HL-60 (cell line): Measurements from ENCODE around the gene RBFOX1.

ENCODE experiments used
- CTCF ChIP-seq: IDR thresholded peaks from one replicate; pipeline ENCODE4 v1.5.1; 2011; ENCODE audit warnings: low read length, control low read depth, inconsistent platforms; ENCODE audit not compliant: insufficient read depth
- POLR2AphosphoS5 ChIP-seq: IDR thresholded peaks from 2 replicates; pipeline ENCODE4 v1.6.1; 2012; ENCODE audit warnings: low read depth
- REST ChIP-seq: IDR thresholded peaks from 2 replicates; pipeline ENCODE4 v1.6.1; 2012; ENCODE audit warnings: low read depth; ENCODE audit not compliant: insufficient replicate concordance

- TF ChIP-seq CTCF (no peak), REST (no peak), POLR2AphosphoS5 (no peak)
Observed at GRCh38 chr16:7628981-7629380, 296.3 kb downstream of the RBFOX1 start.
